GM18907 (cell line): ENCODE measurements around the gene SDC3.

Experiments
- ATAC-seq: cut with Tn5 transposase; IDR thresholded peaks from one replicate; pipeline ENCODE4 v1.9.1; 2021; ENCODE audit warnings: mild to moderate bottlenecking, moderate library complexity; ENCODE audit not compliant: unreplicated experiment

SDC3 gene

GRCh38 chr1:30905916-30906620, 2.5 kb downstream of the SDC3 start:
- no peak for ATAC-seq

GRCh38 chr1:30905403-30905802, 3.2 kb downstream of the SDC3 start:
- no peak for ATAC-seq

- no peak for ATAC-seq
Observed at GRCh38 chr1:30904962-30905335, 3.6 kb downstream of the SDC3 start.

GRCh38 chr1:30904191-30904961, 4.2 kb downstream of the SDC3 start:
- no peak for ATAC-seq

GRCh38 chr1:30903343-30904034, 5.1 kb downstream of the SDC3 start:
- no peak for ATAC-seq

GRCh38 chr1:30902593-30903290, 5.8 kb downstream of the SDC3 start:
- no peak for ATAC-seq

- ATAC-seq, result no peak
Observed at GRCh38 chr1:30901798-30902581, 6.6 kb downstream of the SDC3 start.

GRCh38 chr1:30900931-30901560, 7.5 kb downstream of the SDC3 start:
- no peak for ATAC-seq

- no peak for ATAC-seq
Observed at GRCh38 chr1:30900486-30900885, 8.1 kb downstream of the SDC3 start.

- ATAC-seq, result no peak
Observed at GRCh38 chr1:30899577-30900389, 8.8 kb downstream of the SDC3 start.

- no peak for ATAC-seq
Observed at GRCh38 chr1:30898031-30898815, 10.3 kb downstream of the SDC3 start.

- ATAC-seq, result no peak
Observed at GRCh38 chr1:30896905-30897304, 11.7 kb downstream of the SDC3 start.

GRCh38 chr1:30895944-30896660, 12.5 kb downstream of the SDC3 start:
- ATAC-seq, result no peak

- no peak for ATAC-seq
Observed at GRCh38 chr1:30895382-30895943, 13.1 kb downstream of the SDC3 start.

- no peak for ATAC-seq
Observed at GRCh38 chr1:30894508-30894973, 14.0 kb downstream of the SDC3 start.

GRCh38 chr1:30893776-30894507, 14.6 kb downstream of the SDC3 start:
- ATAC-seq, result no peak

- ATAC-seq, result no peak
Observed at GRCh38 chr1:30892671-30893073, 15.9 kb downstream of the SDC3 start.
